SK-N-MC (cell line): ENCODE data around the gene PLEKHG5.

Experiments
- DNase-seq: peaks from one replicate; pipeline ENCODE4 v3.0.0-alpha.2; 2011; ENCODE audit warnings: low read depth, low spot score
- H3K27ac ChIP-seq: fragments of 200-600 bp; sonication (generic); 2 replicates; pipeline ENCODE4 v1.5.1; 2016; ENCODE audit warnings: mixed run types
- H3K36me3 ChIP-seq: fragments of 200-600 bp; sonication (generic); 2 replicates; pipeline ENCODE4 v1.6.1; 2017; ENCODE audit warnings: antibody characterized with exemption, low read length, mixed read lengths; ENCODE audit not compliant: insufficient read depth
- H3K4me3 ChIP-seq: fragments of 200-600 bp; sonication (generic); 2 replicates; pipeline ENCODE4 v1.5.1; 2016
- H3K9ac ChIP-seq: fragments of 200-600 bp; sonication (generic); 2 replicates; pipeline ENCODE4 v1.8.0; 2017; ENCODE audit warnings: mixed run types, mixed read lengths; ENCODE audit not compliant: insufficient read length
- H3K9me3 ChIP-seq: fragments of 200-600 bp; sonication (generic); 2 replicates; pipeline ENCODE4 v1.6.1; 2017; ENCODE audit warnings: low read depth, mild to moderate bottlenecking, antibody characterized with exemption, low read length, moderate library complexity, mixed read lengths
- EZH2 ChIP-seq: fragments of 200-600 bp; sonication (generic); IDR thresholded peaks from one replicate; pipeline ENCODE4 v1.6.1; 2017; ENCODE audit warnings: antibody characterized with exemption
- FOXP2 ChIP-seq: optimal IDR thresholded peaks from 2 replicates; pipeline ENCODE3; 2011; ENCODE audit warnings: mild to moderate bottlenecking, moderate library complexity; ENCODE audit not compliant: insufficient read depth; ENCODE audit errors: extremely low read length, control extremely low read depth
- POLR2AphosphoS5 ChIP-seq: IDR thresholded peaks from 2 replicates; pipeline ENCODE4 v1.6.1; 2012; ENCODE audit warnings: mild to moderate bottlenecking, low read depth, low read length, borderline replicate concordance

Gene PLEKHG5

GRCh38 chr1:6526316-6526715 is 34.8 kb upstream of the PLEKHG5 start:
- Histone ChIP-seq H3K9ac (no peak overlapping the region), H3K9me3 (no peaks in the 10 kb centered on the region), H3K27ac (no peak overlapping the region), H3K36me3 (peaks cover 38% of the 10 kb centered on the region), H3K4me3 (no peak overlapping the region)
- no peak for DNase-seq
- TF ChIP-seq FOXP2 (no peak), EZH2 (no peak), POLR2AphosphoS5 (no peak)

DNA sequence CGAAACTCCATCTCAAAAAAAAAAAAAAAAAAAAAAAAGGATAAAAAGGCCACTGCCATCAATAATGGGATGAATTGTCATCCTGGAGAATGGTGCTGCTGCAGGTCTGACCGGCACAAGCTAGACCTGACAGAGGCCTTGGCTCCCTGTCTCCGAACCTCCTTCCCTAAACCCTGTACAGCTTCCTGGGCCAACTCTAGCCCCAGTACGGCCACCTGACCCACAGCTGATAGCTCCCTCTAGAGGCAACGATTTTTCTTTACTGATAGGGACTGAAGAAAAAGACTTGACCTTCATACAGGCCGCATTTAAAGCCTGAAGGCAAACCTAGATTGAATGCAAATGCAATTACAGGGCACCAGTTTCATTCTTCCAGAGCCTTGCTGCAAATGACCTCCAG is 32.1 kb upstream of the PLEKHG5 start:
- no peak for DNase-seq
- Histone ChIP-seq H3K4me3 (no peak overlapping the region), H3K9me3 (no peaks in the 10 kb centered on the region), H3K27ac (peak overlapping the region; percentile 37; the same call in 1 of the 2 replicates), H3K9ac (no peak overlapping the region), H3K36me3 (peaks cover 22% of the 10 kb centered on the region)
- TF ChIP-seq POLR2AphosphoS5 (no peak), EZH2 (no peak), FOXP2 (no peak)

- Histone ChIP-seq H3K36me3 (peaks cover 11% of the 10 kb centered on the region), H3K27ac (peak overlapping the region; percentile 87), H3K9ac (no peak overlapping the region), H3K9me3 (no peaks in the 10 kb centered on the region), H3K4me3 (no peak overlapping the region)
- no peak for DNase-seq
- TF ChIP-seq FOXP2, result no peak
- TF ChIP-seq POLR2AphosphoS5, result no peak
- TF ChIP-seq EZH2, result no peak
Observed at GRCh38 chr1:6521536-6521935, 30.1 kb upstream of the PLEKHG5 start.

DNA sequence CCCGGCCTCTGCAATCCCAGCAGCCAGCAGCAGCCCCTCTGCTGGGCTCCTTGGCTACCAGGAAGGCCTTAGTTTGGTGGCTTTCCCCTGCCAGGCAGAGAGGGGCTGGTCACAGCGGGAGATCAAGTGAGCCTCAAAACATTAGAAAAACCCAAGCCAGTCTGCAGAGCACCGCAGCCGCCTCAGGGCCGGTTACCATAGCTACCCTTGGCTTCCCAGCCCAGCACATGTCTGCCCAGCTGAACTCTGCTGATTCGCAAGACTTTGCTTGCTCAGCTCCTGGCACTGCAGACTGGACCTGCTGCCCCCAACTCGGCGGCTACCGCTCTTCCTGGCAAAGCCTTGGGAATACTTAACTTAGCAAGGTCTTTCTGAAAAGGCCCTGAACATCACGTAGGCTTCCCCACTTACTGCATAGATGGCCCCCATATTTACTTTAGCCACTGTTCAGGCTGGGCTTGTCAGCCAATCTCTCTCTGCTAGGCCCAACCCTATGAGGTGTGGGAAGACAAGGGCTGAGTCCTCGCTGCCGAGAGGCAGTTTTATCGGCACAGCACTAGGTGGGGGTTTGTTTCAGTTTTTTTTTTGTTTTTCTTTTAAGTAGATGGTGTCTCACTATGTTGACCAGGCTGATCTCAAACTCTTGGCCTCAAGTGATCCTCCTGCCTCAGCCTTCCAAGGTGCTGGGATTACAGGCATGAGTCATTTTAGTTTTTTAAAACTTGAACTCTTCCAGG is 28.6 kb upstream of the PLEKHG5 start:
- peak overlapping the region; percentile 87 for H3K27ac ChIP-seq
- peak; percentile 70 for DNase-seq

DNA sequence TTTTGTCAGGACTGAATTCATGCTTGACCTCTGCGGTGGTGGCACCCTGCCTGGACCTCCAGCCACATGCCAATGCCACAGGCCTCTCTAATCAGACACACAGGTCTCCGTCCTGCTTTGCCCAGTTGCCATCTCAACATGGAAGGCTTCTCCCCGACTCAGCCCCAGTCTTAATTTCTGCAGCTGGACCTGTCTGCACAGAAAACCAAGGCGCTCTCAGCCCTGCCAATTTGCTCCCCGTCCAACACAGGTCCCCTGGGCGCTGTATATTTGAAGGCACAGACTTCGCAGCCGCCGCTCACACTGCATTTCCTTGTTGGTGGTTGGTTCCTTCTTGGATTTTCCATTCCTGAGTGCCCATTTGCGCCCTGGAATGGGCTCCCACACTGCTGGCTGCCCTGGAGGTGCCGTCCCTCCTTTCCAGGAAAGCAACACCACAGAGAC is 28.0 kb upstream of the PLEKHG5 start:
- no peaks in the 10 kb centered on the region for H3K9me3 ChIP-seq
- peak overlapping the region; percentile 87 for H3K27ac ChIP-seq
- DNase-seq, result no peak
- H3K4me3 ChIP-seq, result peak overlapping the region; percentile 65
- TF ChIP-seq EZH2, result no peak
- no peak for TF ChIP-seq FOXP2
- TF ChIP-seq POLR2AphosphoS5, result no peak
- H3K9ac ChIP-seq, result no peak overlapping the region
- no peaks in the 10 kb centered on the region for H3K36me3 ChIP-seq

More for the DNA sequence above, 28.6 kb upstream of the PLEKHG5 start:
- Histone ChIP-seq H3K4me3 (peak overlapping the region; percentile 65), H3K9me3 (no peaks in the 10 kb centered on the region), H3K9ac (no peak overlapping the region), H3K36me3 (peaks cover under 1% of the 10 kb centered on the region; the same call in 1 of the 2 replicates)
- no peak for TF ChIP-seq FOXP2
- 0 out of 2 replicates have a peak, but pooled peaks have one; percentile 14 for TF ChIP-seq POLR2AphosphoS5
- TF ChIP-seq EZH2, result no peak

GRCh38 chr1:6517435-6517851 is 26.0 kb upstream of the PLEKHG5 start:
- Histone ChIP-seq H3K27ac (no peak overlapping the region), H3K9me3 (no peaks in the 10 kb centered on the region), H3K36me3 (no peaks in the 10 kb centered on the region), H3K4me3 (no peak overlapping the region), H3K9ac (no peak overlapping the region)
- TF ChIP-seq POLR2AphosphoS5, result no peak
- TF ChIP-seq FOXP2, result no peak
- no peak for TF ChIP-seq EZH2
- DNase-seq, result no peak

DNA sequence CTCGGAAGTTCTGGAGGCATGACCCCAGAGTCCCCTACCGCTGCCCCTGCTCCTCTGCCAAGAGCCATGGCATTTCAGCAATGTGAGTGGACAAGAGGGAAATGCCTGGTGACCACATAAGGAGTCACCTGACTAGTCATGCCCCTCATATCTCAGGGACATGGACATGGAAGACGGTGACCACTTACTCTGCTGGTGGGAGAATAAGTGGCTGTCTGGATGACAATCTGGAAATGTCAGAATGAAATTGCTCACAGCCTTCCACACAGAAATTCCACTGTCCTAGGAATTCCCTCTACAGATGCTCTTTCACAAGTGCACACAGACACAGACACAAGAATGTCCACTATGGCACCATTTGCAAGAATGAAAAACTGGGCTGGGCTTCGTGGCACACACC is 24.3 kb upstream of the PLEKHG5 start:
- TF ChIP-seq POLR2AphosphoS5 (no peak), EZH2 (no peak), FOXP2 (no peak)
- no peaks in the 10 kb centered on the region for H3K9me3 ChIP-seq
- no peak overlapping the region for H3K9ac ChIP-seq
- H3K4me3 ChIP-seq, result no peak overlapping the region
- no peaks in the 10 kb centered on the region for H3K36me3 ChIP-seq
- no peak overlapping the region for H3K27ac ChIP-seq
- DNase-seq, result no peak

GRCh38 chr1:6513320-6513801 is 21.9 kb upstream of the PLEKHG5 start:
- DNase-seq, result no peak
- H3K36me3 ChIP-seq, result no peaks in the 10 kb centered on the region
- no peak for TF ChIP-seq POLR2AphosphoS5
- no peak for TF ChIP-seq EZH2
- no peak for TF ChIP-seq FOXP2
- H3K27ac ChIP-seq, result no peak overlapping the region
- no peak overlapping the region for H3K9ac ChIP-seq
- H3K4me3 ChIP-seq, result no peak overlapping the region
- no peaks in the 10 kb centered on the region for H3K9me3 ChIP-seq

DNA sequence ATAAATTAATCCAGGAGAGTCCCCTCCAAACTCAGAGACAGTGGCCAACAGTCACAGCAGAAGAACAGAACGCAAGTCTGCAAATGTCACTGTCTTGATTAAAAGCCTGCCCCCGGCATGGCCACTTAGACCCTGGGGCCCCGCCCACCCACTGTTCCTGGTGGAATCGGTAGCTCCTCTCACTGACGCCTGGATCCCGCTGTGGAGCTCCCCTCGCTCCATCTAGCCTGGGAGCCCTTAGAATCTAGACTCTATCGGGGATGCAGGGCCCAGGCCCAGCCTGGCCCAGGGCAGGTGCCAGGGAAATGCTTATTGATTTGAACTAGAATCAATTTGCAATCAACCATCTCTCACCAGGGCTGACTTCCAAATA is 21.4 kb upstream of the PLEKHG5 start:
- Histone ChIP-seq H3K9me3 (no peaks in the 10 kb centered on the region), H3K9ac (no peak overlapping the region), H3K27ac (no peak overlapping the region), H3K4me3 (no peak overlapping the region), H3K36me3 (no peaks in the 10 kb centered on the region)
- no peak for DNase-seq
- no peak for TF ChIP-seq EZH2
- no peak for TF ChIP-seq POLR2AphosphoS5
- TF ChIP-seq FOXP2, result no peak
